Adrenal gland (tissue), 12 donors: ENCODE results near the gene AKAP11. TPM values are rescaled to one million over a fixed set of nuclear protein-coding genes. Genes with fewer than 3 reads are reported as not detected.

Experiments
- DNase-seq, 7 donors: peaks; one replicate each; pipeline ENCODE4 v3.0.0-alpha.2; 2019 to 2020
- H3K27ac ChIP-seq, 5 donors: fragments of 200-600 bp; sonication (generic) in 4 of 5; 1 replicate in 3 of 5; 2 replicates in 2 of 5; pipeline versions ENCODE4 v1.5.1 to v1.8.0; 2016 to 2020; ENCODE audit warnings: mild to moderate bottlenecking in 1 of 5
- H3K27me3 ChIP-seq: fragments of 200-600 bp; 2 replicates; pipeline ENCODE4 v1.8.0; 2021
- H3K36me3 ChIP-seq, 2 donors: fragments of 200-600 bp; replicated peaks in 1 of 2; 1 replicate in 1 of 2; 2 replicates in 1 of 2; pipeline versions ENCODE4 v1.5.1 to v1.8.0; 2018 to 2022
- H3K4me1 ChIP-seq, 2 donors: fragments of 200-600 bp; replicated peaks in 1 of 2; 1 replicate in 1 of 2; 2 replicates in 1 of 2; pipeline versions ENCODE4 v1.5.1 to v1.8.0; 2018 to 2021
- H3K4me3 ChIP-seq, 4 donors: fragments of 200-600 bp; sonication (generic) in 3 of 4; one replicate each; pipeline ENCODE4 v1.5.1; 2016 to 2018
- H3K9me3 ChIP-seq, 3 donors: fragments of 200-600 bp; sonication (generic) in 1 of 3; replicated peaks in 1 of 3; 1 replicate in 2 of 3; 2 replicates in 1 of 3; pipeline versions ENCODE4 v1.5.1 to v1.8.0; 2016 to 2021
- POLR2A ChIP-seq, 2 donors: fragments of 450-650 bp; IDR thresholded peaks; one replicate each; pipeline ENCODE4 v1.6.1; 2017; ENCODE audit warnings: antibody characterized with exemption in 2 of 2, mild to moderate bottlenecking in 2 of 2, moderate library complexity in 1 of 2
- WGBS, 4 donors: extraction: QIAGEN DNeasy Blood & Tissue Kit in 2 of 4; methylation state at CpG; one replicate each; pipeline versions ENCODE4 v1.1.5 to v1.1.7; 2013 to 2017; 5-methylcytosine and 5-hydroxymethylcytosine counted together
- intact Hi-C, 2 donors: fragments of 100-400 bp; cut with DNase I; formaldehyde crosslinking; loops; one replicate each; pipeline versions ENCODE4 v1.14.1 to v1.15.0; 2022 to 2023
- polyA plus RNA-seq, 3 donors: library from polyadenylated mRNA; stranded (reverse); fragments of 200-250 nt in 2 of 3; fragments of 350-450 nt in 1 of 3; fragmentation: Illumina TruSeq in 1 of 3; extraction: RNeasy Lipid Tissue Mini Kit (QIAGEN cat#74804) in 1 of 3; gene quantifications; one replicate each; pipeline ENCODE4 v1.2.3, GENCODE V29; 2013 to 2014
- total RNA-seq, 9 donors: library from RNA; depleted of rRNA in 4 of 9; stranded (reverse); fragments of >200 nt in 4 of 9; fragments of 120-200 nt in 1 of 9; fragmentation: NEBNext Ultra II Directional in 1 of 9; extraction: Animal tissue kit (Norgen Biotek cat#: 25700) in 1 of 9; gene quantifications; one replicate each; pipeline versions ENCODE4 v1.1.0 to v1.2.4, GENCODE V29; 2013 to 2023
- TF ChIP-seq, protein P1 (sequence below), 6 experiments: fragments of 450-650 bp in 4 of 6; fragments of 200-600 bp in 2 of 6; sonication (generic) in 1 of 6; IDR thresholded peaks; 1 replicate in 5 of 6; 2 replicates in 1 of 6; pipeline versions ENCODE4 v1.5.1 to v1.8.0; 2016 to 2021; ENCODE audit warnings: antibody characterized with exemption in 6 of 6, mild to moderate bottlenecking in 2 of 6, moderate library complexity in 1 of 6
- donor health status: healthy with polysubstance abuse.
- donor health status: Bipolar disorder and iron deficiency.
- donor health status: DM: yes; HTN: yes; CAD: no.
- donor health status: DM: no; HTN: no; CAD: no.
- donor health status: DM: no; HTN: no; CAD: no.
- donor health status: DM: yes; HTN: yes; CAD: no.

The AKAP11 gene
- total and polyA plus RNA-seq, 12 donors: 5.0 to 42.2 (median 31.1) TPM

DNA sequence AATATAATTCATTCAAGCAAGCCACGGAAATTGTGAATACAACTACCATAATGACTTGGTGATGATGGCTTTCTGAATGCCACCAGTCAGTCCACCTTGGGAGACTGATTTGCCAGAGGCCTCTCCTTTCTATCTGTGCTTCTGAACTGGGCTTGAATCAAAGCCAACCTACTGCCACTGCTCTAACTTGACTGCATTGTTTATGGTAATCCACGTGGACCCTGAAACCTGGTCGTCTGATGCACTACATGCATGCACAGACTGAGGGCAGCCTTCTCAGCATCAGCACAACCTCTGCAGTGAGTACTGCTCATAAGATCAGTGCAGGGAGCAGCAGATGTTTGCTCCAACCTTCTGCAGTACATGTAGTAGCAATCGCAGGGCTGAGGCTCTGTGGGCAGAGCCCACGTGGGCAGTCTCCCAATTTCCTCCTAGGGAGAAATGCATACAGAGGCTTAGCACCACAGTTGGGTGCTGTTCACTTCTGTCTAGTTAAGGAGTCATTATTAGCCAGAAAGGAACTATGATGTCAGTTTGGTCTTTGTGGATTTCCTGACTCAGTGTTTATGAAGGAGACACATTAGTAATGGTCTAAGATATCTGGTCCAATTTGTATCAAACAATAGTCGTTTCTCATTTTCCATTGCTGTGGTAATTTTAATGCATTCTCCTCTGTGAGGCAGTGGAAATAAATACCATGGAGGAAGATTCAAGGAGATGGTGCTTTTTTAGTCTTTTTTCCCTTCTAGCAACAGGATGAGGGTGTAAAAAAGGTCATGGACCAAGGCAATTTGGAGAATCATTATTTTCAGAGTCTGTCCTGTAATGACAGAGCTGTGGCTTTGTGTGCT, 82.5 kb downstream of the AKAP11 start:
- Histone ChIP-seq H3K27me3 (no peaks in the 10 kb centered on the region), H3K27ac (no peak overlapping the region), H3K4me3 (no peak overlapping the region), H3K36me3 (no peaks in the 10 kb centered on the region), H3K9me3 (no peaks in the 10 kb centered on the region), H3K4me1 (no peaks in the 10 kb centered on the region)
- no peak for DNase-seq
- WGBS, 4 donors: 44 to 64% (median 47%) methylated on average over 3 to 6 of the region's 6 CpGs
- intact Hi-C loops: no loop called here
- TF ChIP-seq, protein P1, sequence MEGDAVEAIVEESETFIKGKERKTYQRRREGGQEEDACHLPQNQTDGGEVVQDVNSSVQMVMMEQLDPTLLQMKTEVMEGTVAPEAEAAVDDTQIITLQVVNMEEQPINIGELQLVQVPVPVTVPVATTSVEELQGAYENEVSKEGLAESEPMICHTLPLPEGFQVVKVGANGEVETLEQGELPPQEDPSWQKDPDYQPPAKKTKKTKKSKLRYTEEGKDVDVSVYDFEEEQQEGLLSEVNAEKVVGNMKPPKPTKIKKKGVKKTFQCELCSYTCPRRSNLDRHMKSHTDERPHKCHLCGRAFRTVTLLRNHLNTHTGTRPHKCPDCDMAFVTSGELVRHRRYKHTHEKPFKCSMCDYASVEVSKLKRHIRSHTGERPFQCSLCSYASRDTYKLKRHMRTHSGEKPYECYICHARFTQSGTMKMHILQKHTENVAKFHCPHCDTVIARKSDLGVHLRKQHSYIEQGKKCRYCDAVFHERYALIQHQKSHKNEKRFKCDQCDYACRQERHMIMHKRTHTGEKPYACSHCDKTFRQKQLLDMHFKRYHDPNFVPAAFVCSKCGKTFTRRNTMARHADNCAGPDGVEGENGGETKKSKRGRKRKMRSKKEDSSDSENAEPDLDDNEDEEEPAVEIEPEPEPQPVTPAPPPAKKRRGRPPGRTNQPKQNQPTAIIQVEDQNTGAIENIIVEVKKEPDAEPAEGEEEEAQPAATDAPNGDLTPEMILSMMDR (IDR thresholded peaks at IDR 0.05): no peak
- no peak for TF ChIP-seq POLR2A (IDR thresholded peaks at IDR 0.05)

DNA sequence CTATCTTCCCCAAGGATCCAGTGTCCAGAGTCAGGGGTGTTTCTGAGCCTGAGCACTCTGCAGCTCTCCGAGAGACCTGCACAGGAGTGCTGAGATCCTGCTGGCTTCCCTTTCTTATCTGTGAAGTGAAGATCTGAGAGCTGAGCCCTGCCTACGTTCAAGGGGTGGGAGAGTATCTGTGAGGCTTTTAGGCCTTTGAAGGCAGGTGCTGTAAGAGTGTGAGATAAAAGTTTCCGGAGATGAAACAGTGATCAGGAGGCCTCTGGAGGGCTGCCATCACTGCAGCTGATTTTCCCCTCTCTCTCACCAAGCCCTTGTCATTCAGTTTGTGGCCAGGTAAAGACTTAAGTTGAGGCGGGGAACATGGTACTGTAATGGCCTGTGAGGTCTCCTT, 83.1 kb downstream of the AKAP11 start:
- no peak overlapping the region for H3K4me3 ChIP-seq
- no peaks in the 10 kb centered on the region for H3K9me3 ChIP-seq
- WGBS, 4 donors: 81 to 90% (median 86%) methylated on average over 4 of the region's 4 CpGs
- intact Hi-C loops: no loop called here
- no peak overlapping the region for H3K27ac ChIP-seq
- no peak for TF ChIP-seq POLR2A (IDR thresholded peaks at IDR 0.05)
- TF ChIP-seq, protein P1 (IDR thresholded peaks at IDR 0.05): no peak
- no peaks in the 10 kb centered on the region for H3K27me3 ChIP-seq
- H3K36me3 ChIP-seq: no peaks in the 10 kb centered on the region
- no peak for DNase-seq
- H3K4me1 ChIP-seq: no peaks in the 10 kb centered on the region

DNA sequence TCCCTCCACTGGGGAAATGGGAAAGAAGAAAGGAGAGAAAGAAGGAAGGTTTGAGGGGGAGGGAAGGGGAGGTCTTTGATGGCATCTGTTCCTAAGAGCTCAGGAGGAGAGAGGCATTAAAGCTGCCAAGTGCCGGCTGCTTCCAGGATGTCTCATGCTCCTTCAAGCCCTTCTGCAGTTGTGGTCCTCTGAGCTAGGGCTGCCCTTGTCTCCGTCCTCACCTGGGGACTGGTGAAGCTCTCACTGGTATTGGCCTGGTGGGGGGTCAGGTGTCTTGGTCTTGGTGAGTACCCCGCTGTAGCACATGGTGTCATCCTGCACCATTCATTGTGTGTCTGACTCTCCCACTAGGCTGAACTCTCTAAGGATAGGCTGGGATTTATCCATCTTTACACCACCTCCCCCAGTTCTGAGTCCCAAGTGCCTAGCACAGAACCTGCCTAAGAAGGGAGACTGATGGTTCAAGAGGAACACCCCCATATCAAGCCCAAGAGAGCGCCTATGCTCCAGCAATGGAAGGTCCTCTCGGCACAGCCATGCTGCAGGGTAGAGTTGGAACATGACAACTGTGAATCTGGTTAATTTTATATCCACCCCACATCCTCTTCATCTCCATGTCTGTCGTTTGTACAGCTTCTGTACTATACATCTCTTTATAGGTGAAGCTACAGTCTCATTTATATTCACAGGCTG, 83.7 kb downstream of the AKAP11 start:
- TF ChIP-seq, protein P1 (IDR thresholded peaks at IDR 0.05): no peak
- TF ChIP-seq POLR2A (IDR thresholded peaks at IDR 0.05): no peak
- H3K4me1 ChIP-seq: no peaks in the 10 kb centered on the region
- no peak overlapping the region for H3K27ac ChIP-seq
- no peaks in the 10 kb centered on the region for H3K9me3 ChIP-seq
- no peaks in the 10 kb centered on the region for H3K36me3 ChIP-seq
- intact Hi-C loops: no loop called here
- no peak for DNase-seq
- 88 to 94% (median 90%) methylated on average over 3 to 6 of the region's 6 CpGs for WGBS, 4 donors
- H3K27me3 ChIP-seq: no peaks in the 10 kb centered on the region
- H3K4me3 ChIP-seq: no peak overlapping the region

DNA sequence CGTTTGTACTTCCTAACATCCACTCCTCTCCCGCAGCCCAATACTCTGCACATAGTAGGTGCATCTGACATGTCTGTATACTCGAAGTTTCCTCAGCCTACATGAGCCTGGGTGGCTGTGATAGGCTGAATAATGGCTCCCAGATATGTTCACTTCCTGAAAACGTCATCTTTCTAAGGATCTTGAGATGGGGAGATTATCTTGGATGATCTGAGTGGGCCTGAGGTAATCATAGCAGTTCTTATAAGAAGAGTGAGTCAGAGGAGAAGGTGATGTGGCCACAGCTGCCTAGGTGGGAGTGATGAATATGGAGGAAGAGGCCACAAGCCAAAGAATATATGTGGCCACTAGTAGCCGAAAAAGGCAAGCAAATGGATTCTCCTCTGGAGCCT, 84.2 kb downstream of the AKAP11 start:
- intact Hi-C loops: no loop called here
- Histone ChIP-seq H3K27ac (no peak overlapping the region), H3K9me3 (no peaks in the 10 kb centered on the region), H3K4me1 (no peaks in the 10 kb centered on the region), H3K4me3 (no peak overlapping the region), H3K27me3 (no peaks in the 10 kb centered on the region), H3K36me3 (no peaks in the 10 kb centered on the region)
- 78 to 89% (median 84%) methylated on average over 5 of the region's 5 CpGs for WGBS, 4 donors
- DNase-seq: no peak
- no peak for TF ChIP-seq POLR2A (IDR thresholded peaks at IDR 0.05)
- TF ChIP-seq, protein P1 (IDR thresholded peaks at IDR 0.05): no peak
